Measurements from ENCODE around the gene MYCBP2. TPM values are rescaled to one million over a fixed set of nuclear protein-coding genes. Genes with fewer than 3 reads are reported as not detected.
"Not testable (repeated sequence)": the region's sequence is repeated elsewhere in the genome, so short reads cannot be mapped to it uniquely, and the experiment has no call there.

MYCBP2 gene
- total RNA-seq, 1 donor from 2014 or later: 264 TPM

DNA sequence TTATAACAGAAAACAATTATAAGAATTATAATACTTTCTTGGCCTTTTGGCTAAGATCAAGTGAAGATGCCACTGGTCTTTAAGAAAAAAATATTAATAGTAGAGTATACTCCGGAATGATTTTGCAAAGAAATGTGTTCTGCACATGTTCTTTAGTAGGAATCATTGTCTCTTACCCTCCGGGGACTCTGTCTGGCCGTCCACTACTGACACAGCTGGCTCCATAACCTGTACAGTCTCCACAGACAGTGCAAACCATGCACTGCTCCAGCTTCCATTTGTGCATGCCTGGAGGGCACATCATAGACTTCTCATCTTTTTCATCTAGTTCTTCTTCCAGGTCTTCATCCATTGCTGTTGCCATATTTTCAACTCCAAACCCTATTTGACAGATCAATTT lies 75.9 kb downstream of the MYCBP2 start:
- Histone ChIP-seq H3K4me1 (no peaks in the 10 kb centered on the region), H3K27ac (no peak overlapping the region), H3K36me3 (peaks cover under 1 to 7% of the 10 kb centered on the region in 2 donors), H3K4me3 (no peak overlapping the region), H3K27me3 (no peaks in the 10 kb centered on the region), H3K9me3 (no peaks in the 10 kb centered on the region)
- intact Hi-C loops (cut with DNase I): no loop called here
- DNase-seq (ENCODE audit: low spot score in 2 of 2): no peak
- TF ChIP-seq, protein P1, sequence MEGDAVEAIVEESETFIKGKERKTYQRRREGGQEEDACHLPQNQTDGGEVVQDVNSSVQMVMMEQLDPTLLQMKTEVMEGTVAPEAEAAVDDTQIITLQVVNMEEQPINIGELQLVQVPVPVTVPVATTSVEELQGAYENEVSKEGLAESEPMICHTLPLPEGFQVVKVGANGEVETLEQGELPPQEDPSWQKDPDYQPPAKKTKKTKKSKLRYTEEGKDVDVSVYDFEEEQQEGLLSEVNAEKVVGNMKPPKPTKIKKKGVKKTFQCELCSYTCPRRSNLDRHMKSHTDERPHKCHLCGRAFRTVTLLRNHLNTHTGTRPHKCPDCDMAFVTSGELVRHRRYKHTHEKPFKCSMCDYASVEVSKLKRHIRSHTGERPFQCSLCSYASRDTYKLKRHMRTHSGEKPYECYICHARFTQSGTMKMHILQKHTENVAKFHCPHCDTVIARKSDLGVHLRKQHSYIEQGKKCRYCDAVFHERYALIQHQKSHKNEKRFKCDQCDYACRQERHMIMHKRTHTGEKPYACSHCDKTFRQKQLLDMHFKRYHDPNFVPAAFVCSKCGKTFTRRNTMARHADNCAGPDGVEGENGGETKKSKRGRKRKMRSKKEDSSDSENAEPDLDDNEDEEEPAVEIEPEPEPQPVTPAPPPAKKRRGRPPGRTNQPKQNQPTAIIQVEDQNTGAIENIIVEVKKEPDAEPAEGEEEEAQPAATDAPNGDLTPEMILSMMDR (IDR thresholded peaks at IDR 0.05): no peak

DNA sequence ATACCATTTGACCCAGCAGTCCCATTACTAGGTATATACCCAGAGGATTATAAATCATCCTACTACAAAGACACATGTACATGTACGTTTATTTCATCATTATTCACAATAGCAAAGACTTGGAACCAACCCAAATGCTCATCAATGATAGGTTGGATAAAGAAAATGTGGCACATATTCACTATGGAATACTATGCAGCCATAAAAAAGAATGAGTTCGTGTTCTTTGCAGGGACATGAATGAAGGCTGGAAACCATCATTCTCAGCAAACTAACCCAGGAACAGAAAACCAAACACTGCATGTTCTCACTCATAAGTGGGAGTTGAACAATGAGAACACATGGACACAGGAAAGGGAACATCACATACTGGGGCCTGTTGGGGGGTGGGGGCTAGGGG lies 81.7 kb downstream of the MYCBP2 start:
- H3K36me3 ChIP-seq: peaks cover 13 to 33% of the 10 kb centered on the region in 2 donors
- H3K4me1 ChIP-seq; H3K9me3 ChIP-seq; H3K27me3 ChIP-seq; DNase-seq (ENCODE audit: low spot score in 2 of 2); H3K27ac ChIP-seq; intact Hi-C loops (cut with DNase I); H3K4me3 ChIP-seq: not testable (repeated sequence)

DNA sequence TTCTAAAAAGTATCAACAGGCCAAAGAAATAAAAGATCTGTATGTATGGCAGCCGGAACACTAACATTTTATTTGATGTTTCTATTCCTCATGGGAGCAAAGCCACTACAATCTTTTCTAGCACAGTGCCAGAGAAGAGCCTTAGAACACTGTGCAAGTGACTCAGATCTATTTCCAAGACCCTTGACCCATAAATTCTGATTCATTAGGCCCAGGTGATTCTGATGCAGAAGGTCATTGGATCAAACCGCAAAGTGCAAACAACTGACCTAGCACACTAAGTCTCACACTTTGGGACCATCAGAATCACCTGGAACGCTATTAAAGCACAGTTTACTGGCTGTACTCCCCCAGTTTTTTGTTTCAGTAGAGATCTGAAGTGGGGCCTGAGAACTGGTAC lies 87.6 kb downstream of the MYCBP2 start:
- intact Hi-C loops (cut with DNase I): no loop called here
- Histone ChIP-seq H3K4me3 (no peak overlapping the region), H3K4me1 (no peaks in the 10 kb centered on the region), H3K27me3 (no peaks in the 10 kb centered on the region), H3K36me3 (peaks cover 13 to 40% of the 10 kb centered on the region in 2 donors), H3K9me3 (no peaks in the 10 kb centered on the region), H3K27ac (no peak overlapping the region)
- TF ChIP-seq, protein P1 (IDR thresholded peaks at IDR 0.05): no peak
- no peak for DNase-seq (ENCODE audit: low spot score in 2 of 2)

DNA sequence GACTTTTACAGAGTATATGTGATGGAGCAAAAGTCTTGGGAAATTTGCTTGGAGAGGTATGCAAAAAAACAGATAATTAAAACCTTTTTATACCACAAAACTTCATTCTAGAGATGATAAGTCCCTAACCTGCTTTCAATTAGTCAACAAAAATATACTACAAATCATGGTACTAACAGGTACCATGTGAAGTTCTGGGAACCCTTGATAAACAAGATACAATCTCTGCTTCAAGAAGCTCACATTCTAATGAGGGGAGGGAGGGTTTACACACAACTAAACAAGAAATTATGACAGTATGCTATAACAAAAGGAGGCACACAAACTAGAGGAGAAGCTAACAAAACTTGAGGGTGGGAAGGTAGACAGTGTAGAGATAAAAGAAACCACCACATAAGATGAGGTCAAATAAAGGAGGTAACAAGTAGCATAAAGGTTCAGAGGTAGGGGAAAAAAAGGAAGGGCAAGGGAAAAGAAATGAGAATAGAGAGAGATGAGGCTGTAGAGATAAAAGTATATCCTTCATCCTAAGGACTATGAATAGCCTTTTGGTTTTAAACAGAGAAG lies 91.4 kb downstream of the MYCBP2 start:
- H3K9me3 ChIP-seq: no peaks in the 10 kb centered on the region
- DNase-seq (ENCODE audit: low spot score in 2 of 2): no peak
- H3K36me3 ChIP-seq: peaks cover 0 to 19% of the 10 kb centered on the region in 2 donors
- H3K4me1 ChIP-seq: no peaks in the 10 kb centered on the region
- H3K27ac ChIP-seq: no peak overlapping the region
- no peaks in the 10 kb centered on the region for H3K27me3 ChIP-seq
- intact Hi-C loops (cut with DNase I): no loop called here
- no peak overlapping the region for H3K4me3 ChIP-seq
- TF ChIP-seq, protein P1 (IDR thresholded peaks at IDR 0.05): no peak

DNA sequence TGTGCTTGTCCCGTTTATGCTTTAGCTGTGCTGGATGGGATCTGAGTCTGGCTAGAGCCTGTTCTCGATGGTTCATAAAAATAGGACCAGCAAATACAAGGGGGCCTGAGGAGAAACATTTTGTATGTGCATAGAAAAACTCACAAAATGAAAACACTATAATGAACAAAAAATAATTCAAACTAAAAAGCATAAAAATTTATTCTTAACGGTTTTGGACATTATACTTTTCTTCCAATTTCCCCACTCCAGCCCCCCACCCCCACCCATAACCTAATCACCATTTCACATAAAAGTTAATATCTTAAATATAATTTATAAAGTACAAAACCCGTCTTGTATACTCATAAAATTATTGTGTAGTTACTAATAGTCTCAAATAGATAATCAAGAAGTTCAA lies 93.7 kb downstream of the MYCBP2 start:
- no peaks in the 10 kb centered on the region for H3K9me3 ChIP-seq
- H3K27ac ChIP-seq: no peak overlapping the region
- intact Hi-C loops (cut with DNase I): no loop called here
- no peaks in the 10 kb centered on the region for H3K4me1 ChIP-seq
- DNase-seq (ENCODE audit: low spot score in 2 of 2): no peak
- TF ChIP-seq, protein P1 (IDR thresholded peaks at IDR 0.05): no peak
- no peaks in the 10 kb centered on the region for H3K27me3 ChIP-seq
- peaks cover 0 to 7% of the 10 kb centered on the region in 2 donors for H3K36me3 ChIP-seq
- H3K4me3 ChIP-seq: no peak overlapping the region

DNA sequence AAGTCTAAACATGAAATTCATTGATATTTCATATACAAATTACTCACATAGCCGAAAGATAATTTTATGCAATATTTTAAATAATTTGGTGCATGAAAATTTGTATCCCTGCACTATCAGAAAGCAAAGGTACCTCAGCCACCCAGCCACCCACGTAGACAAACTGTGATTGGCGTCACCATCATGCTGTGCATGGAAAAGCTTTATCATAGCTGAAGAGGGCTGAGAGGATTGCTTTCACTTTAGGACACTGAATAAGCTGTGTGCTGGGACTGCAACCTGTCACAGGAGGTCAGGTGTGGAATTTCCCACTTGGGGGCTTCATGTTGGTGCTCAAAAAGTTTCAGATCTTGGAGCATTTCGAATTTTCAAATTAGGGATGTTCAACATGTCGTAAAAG lies 96.3 kb downstream of the MYCBP2 start:
- no peak for DNase-seq (ENCODE audit: low spot score in 2 of 2)
- intact Hi-C loops (cut with DNase I): no loop called here
- Histone ChIP-seq H3K4me1 (no peaks in the 10 kb centered on the region), H3K27ac (no peak overlapping the region), H3K36me3 (peaks cover 0 to 3% of the 10 kb centered on the region in 2 donors), H3K4me3 (no peak overlapping the region), H3K27me3 (no peaks in the 10 kb centered on the region), H3K9me3 (no peaks in the 10 kb centered on the region)
- TF ChIP-seq, protein P1 (IDR thresholded peaks at IDR 0.05): no peak

Measured in ascending aorta (tissue), 2 donors.